ACC112 (cell line): ENCODE results near the gene VN1R2.
"Not testable (repeated sequence)": the region's sequence is repeated elsewhere in the genome, so short reads cannot be mapped to it uniquely, and the experiment has no call there.

Experiments
- H2AFZ ChIP-seq: fragments of 200-600 bp; sonication (generic); one replicate; pipeline ENCODE4 v1.6.0; 2017; ENCODE audit warnings: antibody characterized with exemption, low read length; ENCODE audit not compliant: unreplicated experiment
- H3K27ac ChIP-seq: fragments of 200-600 bp; sonication (generic); 2 replicates; pipeline ENCODE4 v1.5.1; 2014; ENCODE audit warnings: low read depth, mild to moderate bottlenecking, antibody characterized with exemption, low read length, moderate library complexity
- H3K27me3 ChIP-seq: fragments of 200-600 bp; sonication (generic); 2 replicates; pipeline ENCODE4 v1.6.1; 2014; ENCODE audit warnings: mild to moderate bottlenecking, antibody characterized with exemption, low read length, moderate library complexity, mixed read lengths; ENCODE audit not compliant: insufficient read depth
- H3K36me3 ChIP-seq: fragments of 200-600 bp; sonication (generic); 2 replicates; pipeline ENCODE4 v1.6.1; 2016; ENCODE audit warnings: mild to moderate bottlenecking, antibody characterized with exemption, low read length, moderate library complexity, mixed read lengths; ENCODE audit not compliant: insufficient read depth
- H3K4me1 ChIP-seq: fragments of 200-600 bp; sonication (generic); one replicate; pipeline ENCODE4 v1.6.1; 2016; ENCODE audit warnings: low read length, mixed read lengths; ENCODE audit not compliant: insufficient read depth, unreplicated experiment, control insufficient read depth
- H3K4me3 ChIP-seq: fragments of 200-600 bp; sonication (generic); 2 replicates; pipeline ENCODE4 v1.5.1; 2014; ENCODE audit warnings: mild to moderate bottlenecking, low read depth, low read length
- H3K79me2 ChIP-seq: fragments of 200-600 bp; sonication (generic); one replicate; pipeline ENCODE4 v1.6.0; 2016; ENCODE audit warnings: low read length; ENCODE audit not compliant: control insufficient read depth, unreplicated experiment, insufficient read depth

Gene VN1R2, protein sequence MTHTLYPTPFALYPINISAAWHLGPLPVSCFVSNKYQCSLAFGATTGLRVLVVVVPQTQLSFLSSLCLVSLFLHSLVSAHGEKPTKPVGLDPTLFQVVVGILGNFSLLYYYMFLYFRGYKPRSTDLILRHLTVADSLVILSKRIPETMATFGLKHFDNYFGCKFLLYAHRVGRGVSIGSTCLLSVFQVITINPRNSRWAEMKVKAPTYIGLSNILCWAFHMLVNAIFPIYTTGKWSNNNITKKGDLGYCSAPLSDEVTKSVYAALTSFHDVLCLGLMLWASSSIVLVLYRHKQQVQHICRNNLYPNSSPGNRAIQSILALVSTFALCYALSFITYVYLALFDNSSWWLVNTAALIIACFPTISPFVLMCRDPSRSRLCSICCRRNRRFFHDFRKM

DNA sequence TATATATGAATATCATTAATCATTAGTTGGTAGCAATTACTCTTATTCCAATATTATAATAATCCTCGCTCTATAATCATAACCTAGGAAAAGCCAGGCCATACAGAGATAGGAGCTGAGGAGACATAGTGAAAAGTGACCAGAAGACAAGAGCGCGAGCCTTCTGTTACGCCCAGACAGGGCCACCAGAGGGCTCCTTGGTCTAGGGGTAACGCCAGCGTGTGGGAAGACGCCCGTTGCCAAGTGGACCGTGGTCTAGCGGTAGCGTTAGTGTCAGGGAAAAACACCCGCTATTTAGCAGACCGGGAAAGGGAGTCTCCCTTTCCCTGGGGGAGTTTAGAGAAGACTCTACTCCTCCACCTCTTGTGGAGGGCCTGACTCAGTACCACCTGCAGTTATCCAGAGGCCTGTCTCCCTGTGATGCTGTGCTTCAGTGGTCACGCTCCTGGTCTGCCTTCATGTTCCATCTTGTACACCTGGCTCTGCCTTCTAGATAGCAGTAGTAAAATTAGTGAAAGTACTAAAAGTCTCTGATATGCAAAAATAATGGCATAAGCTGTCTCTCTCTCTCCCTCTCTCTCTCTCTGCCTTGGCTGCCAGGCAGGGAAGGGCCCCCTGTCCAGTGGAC is at the start of gene VN1R2:
Gene VN1R2 (plus strand): TSS at position 578 of the 628 bp plus-strand sequence. CDS start 84 bp downstream, outside the sequence.
- not testable (repeated sequence) for H3K27me3 ChIP-seq, H3K79me2 ChIP-seq, H3K27ac ChIP-seq, H3K4me1 ChIP-seq, H2AFZ ChIP-seq, H3K4me3 ChIP-seq, H3K36me3 ChIP-seq

DNA sequence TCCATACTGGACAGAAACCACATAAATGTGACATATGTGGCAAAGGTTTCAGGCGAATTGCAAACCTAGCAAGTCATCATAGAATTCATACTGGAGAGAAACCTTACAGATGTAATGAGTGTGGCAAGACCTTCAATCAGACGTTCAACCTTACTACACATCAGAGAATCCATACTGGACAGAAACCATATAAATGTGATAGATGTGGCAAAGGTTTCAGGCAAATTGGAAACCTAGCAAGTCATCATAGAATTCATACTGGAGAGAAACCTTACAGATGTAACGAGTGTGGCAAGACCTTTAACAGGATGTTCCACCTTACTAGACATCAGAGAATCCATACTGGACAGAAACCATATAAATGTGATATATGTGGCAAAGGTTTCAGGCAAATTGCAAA is 46.5 kb upstream of the VN1R2 start:
- not testable (repeated sequence) for H3K4me1 ChIP-seq, H3K27me3 ChIP-seq, H3K27ac ChIP-seq, H2AFZ ChIP-seq, H3K4me3 ChIP-seq, H3K79me2 ChIP-seq
- H3K36me3 ChIP-seq = peaks cover 15% of the 10 kb centered on the region

DNA sequence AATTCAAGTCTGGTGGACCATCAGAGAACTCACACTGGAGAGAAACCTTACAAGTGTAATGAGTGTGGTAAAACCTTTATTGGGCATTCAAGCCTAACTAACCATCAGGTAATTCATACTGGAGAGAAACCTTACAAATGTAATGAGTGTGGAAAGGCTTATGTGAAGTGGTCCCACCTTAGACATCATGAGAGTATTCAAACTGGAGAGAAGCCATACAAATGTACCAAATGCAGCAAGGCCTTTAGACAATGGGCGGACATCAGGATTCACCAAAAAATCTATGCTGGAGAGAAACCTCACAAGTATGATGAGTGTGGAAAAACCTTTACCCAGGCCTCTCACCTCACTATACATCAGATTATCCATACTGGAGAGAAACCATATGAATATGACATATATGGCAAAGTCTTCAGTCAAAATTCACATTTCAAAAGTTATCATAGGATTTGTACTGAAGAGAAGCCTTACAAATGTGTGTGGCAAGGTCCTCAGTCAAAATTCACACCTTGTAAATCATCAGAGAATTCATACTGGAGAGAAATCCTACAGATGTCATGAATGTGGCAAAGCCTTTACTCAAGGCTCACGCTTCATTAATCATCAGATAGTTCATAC is 45.3 kb upstream of the VN1R2 start:
- H3K27me3 ChIP-seq = no peaks in the 10 kb centered on the region
- no peak overlapping the region for H3K27ac ChIP-seq
- H3K36me3 ChIP-seq = peaks cover 15% of the 10 kb centered on the region
- H3K79me2 ChIP-seq = no peaks in the 10 kb centered on the region
- H3K4me1 ChIP-seq = no peaks in the 10 kb centered on the region
- no peak overlapping the region for H3K4me3 ChIP-seq
- no peak overlapping the region for H2AFZ ChIP-seq

DNA sequence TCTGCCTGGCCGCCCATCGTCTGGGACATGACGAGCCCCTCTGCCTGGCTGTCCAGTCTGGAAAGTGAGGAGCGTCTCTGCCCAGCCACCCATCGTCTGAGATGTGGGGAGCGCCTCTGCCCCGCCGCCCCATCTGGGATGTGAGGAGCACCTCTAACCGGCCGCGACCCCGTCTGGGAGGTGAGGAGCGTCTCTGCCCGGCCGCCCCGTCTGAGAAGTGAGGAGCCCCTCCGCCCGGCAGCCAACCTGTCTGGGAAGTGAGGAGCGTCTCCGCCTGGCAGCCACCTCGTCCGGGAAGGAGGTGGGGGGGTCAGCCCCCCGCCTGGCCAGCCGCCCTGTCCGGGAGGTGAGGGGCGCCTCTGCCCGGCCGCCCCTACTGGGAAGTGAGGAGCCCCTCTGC is 35.4 kb upstream of the VN1R2 start:
- H3K4me3 ChIP-seq, H3K27ac ChIP-seq, H2AFZ ChIP-seq, H3K27me3 ChIP-seq, H3K79me2 ChIP-seq, H3K4me1 ChIP-seq, H3K36me3 ChIP-seq: not testable (repeated sequence)

DNA sequence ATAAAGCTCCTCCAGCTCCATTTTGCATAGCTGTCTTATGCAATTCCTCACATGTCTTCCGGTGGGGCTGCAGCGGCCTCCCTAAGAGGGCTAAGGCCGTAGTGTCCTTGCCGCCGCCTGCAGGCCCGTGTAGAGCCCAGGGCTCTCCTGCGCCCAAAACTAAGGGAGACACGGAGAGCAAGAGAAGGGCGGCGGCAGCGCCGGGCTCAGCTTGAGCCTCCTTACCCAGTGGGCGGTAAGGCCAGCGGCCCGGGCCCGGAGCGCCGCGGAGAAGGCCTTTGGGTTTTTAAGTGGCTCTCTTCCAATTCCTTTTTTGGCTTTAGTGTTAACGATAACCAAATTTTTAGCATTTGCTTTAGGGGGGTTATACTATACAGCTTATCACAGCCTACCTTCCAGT is 33.5 kb upstream of the VN1R2 start:
- Histone ChIP-seq H3K4me1 (no peaks in the 10 kb centered on the region), H3K4me3 (no peak overlapping the region), H3K27ac (no peak overlapping the region), H3K79me2 (no peaks in the 10 kb centered on the region), H3K27me3 (no peaks in the 10 kb centered on the region), H2AFZ (no peak overlapping the region), H3K36me3 (no peaks in the 10 kb centered on the region)

DNA sequence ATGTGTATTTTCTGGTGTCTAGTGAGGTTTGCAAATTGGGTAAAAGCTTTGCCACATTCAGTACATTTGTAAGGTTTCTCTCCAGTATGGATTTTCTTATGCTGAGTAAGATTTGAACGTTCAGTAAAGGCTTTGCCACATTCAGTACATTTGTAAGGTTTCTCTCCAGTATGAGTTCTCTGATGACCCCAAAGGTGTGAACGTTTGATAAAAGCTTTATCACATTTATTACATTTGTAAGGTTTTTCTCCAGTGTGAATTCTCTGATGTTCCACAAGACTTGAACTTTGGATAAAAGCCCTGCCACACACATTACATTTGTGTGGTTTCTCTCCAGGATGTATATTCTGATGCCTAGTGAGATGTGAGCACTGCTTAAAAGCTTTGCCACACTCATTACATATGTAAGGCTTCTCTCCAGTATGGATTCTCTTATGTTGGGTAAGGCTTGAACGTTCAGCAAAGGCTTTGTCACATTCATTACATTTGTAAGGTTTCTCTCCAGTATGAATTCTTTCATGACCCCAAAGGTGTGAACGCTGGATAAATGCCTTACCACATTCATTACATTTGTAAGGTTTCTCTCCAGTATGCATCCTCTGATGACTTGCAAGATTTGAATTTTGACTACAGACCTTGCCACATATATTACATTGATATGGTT is 20.8 kb upstream of the VN1R2 start:
- no peaks in the 10 kb centered on the region for H3K27me3 ChIP-seq
- no peak overlapping the region for H3K27ac ChIP-seq
- peaks cover 44% of the 10 kb centered on the region for H3K36me3 ChIP-seq
- no peak overlapping the region for H3K4me3 ChIP-seq
- no peaks in the 10 kb centered on the region for H3K79me2 ChIP-seq
- no peaks in the 10 kb centered on the region for H3K4me1 ChIP-seq
- no peak overlapping the region for H2AFZ ChIP-seq

DNA sequence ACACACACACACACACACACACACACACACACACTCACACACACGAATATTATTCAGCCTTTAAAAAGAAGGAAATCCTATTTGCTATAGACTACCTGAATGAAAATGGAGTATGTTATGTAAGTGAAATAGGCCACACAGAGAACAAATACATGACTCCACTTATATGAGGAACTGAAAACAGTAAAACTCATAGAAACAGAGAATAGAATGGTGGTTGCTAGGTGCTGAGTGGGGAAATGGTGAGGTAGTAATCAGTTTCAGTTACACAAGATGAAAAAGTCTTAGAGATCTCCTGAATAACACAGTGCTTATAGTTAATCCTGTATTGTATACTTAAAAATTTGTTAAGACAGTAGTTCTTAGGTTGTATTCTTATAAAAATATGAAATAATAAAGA is 11.6 kb upstream of the VN1R2 start:
- Histone ChIP-seq H3K27me3 (no peaks in the 10 kb centered on the region), H3K79me2 (no peaks in the 10 kb centered on the region), H3K36me3 (peaks cover 69% of the 10 kb centered on the region), H3K4me3 (no peak overlapping the region), H3K27ac (no peak overlapping the region), H2AFZ (no peak overlapping the region), H3K4me1 (no peaks in the 10 kb centered on the region)

DNA sequence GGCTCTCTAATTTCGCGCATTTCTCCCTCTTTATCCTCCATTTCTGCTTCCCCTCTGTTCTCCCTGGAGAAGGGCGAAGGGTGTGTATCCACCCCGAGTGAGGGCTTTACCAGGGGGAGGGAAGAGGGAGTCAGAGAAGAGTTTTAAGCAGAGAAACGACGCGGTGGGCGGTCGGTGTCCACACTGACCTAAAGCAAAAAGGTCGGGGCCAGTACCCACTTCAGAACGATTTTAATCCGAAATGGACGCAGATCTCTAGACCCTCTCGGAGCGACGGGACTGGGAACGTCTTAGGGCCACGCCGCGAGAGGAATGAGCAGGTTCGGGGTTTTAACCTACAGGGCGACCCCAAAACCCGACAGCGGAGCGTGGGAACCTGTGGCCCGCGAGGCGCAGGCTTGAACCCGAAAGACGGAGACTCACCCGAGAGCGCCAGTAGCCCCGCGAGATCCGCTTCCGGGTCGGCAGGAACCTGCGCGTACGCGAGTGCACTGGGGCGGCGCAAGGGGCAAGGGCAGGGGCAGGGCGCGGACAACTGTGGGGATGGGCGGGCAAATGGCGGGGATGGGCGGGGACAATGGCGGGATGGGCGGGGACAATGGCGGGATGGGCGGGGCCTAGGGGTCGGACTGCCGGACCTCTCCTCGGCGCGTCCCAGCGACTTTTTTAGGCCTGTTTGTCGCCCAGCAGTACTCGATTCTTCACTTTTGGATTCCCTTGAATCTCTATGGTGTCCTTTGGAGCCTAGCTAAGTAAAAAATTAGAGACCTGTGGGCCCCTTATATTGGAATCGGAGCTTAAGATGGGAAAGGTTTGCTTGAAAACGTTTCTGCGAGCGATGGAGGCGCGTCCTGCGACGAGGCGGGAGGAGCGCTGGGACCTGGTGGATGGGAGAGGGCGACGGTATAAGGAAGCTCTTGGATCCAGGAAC is 3.4 kb upstream of the VN1R2 start, which contains the start of gene ZNF677:
Gene ZNF677 (minus strand): TSS at position 463 of the 931 bp plus-strand sequence. CDS start 3,323 bp downstream, outside the sequence.
- Histone ChIP-seq H3K4me3 (peak within 1 kb of the TSS; percentile 99), H3K36me3 (peaks cover 26% of the 10 kb centered on the region), H3K27ac (peak within 1 kb of the TSS; percentile 64), H2AFZ (peak within 1 kb of the TSS; percentile 99), H3K4me1 (peaks cover 3% of the 10 kb centered on the region), H3K79me2 (peaks cover 3% of the 10 kb centered on the region), H3K27me3 (no peaks in the 10 kb centered on the region)

DNA sequence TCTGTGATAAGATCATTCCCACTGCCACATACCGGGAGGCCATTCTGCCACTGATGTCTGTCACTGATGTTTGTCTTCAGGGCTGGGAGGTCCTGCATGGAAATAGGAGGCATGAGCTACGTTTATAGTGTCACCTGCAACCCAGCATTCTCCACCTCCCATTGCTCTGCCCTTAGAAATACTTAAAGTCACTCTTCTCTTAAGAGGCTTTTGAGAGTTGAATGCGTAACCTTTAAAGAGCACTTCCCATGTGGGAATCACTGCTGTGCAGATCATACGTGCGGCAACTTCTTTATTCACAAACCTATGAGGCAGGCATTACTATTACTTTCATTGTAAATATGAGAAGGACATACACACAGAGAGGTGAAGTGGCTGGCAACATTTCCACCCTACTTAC is 9.5 kb downstream of the VN1R2 start, which contains the start of gene VN1R4:
Gene VN1R4 (minus strand): TSS at position 101 of the 400 bp plus-strand sequence. CDS start 58 bp downstream, at position 43.
- not testable (repeated sequence) for H3K4me3 ChIP-seq, H3K4me1 ChIP-seq, H3K79me2 ChIP-seq, H3K27ac ChIP-seq, H3K36me3 ChIP-seq, H3K27me3 ChIP-seq, H2AFZ ChIP-seq

DNA sequence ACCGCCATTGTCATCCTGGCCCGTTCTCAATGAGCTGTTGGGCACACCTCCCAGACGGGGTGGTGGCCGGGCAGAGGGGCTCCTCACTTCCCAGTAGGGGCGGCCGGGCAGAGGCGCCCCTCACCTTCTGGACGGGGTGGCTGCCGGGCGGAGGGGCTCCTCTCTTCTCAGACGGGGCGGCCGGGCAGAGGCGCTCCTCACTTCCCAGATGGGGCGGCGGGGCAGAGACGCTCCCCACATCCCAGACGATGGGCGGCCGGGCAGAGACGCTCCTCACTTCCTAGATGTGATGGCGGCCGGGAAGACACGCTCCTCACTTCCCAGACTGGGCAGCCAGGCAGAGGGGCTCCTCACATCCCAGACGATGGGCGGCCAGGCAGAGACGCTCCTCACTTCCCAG is 11.8 kb downstream of the VN1R2 start:
- not testable (repeated sequence) for H3K79me2 ChIP-seq, H3K4me3 ChIP-seq, H3K27ac ChIP-seq, H3K4me1 ChIP-seq, H3K27me3 ChIP-seq, H3K36me3 ChIP-seq, H2AFZ ChIP-seq
